Epithelial cell of proximal tubule (primary cell): Measurements from ENCODE around the gene COG6. TPM values are rescaled to one million over a fixed set of nuclear protein-coding genes. Genes with fewer than 3 reads are reported as not detected.

Experiments
- DNase-seq: peaks from one replicate; pipeline ENCODE4 v3.0.0-alpha.2; 2011; ENCODE audit warnings: low read depth
- H3K4me3 ChIP-seq: 2 replicates; pipeline ENCODE4 v1.5.1; 2011; ENCODE audit warnings: low read depth, mild to moderate bottlenecking, low read length
- total RNA-seq: library from RNA; depleted of rRNA; stranded (reverse); fragments of >200 nt; gene quantifications from 2 replicates; pipeline ENCODE4 v1.2.3, GENCODE V29; 2015
- TF ChIP-seq, protein P1 (sequence below): conservative IDR thresholded peaks from 2 replicates; pipeline ENCODE4 v1.5.1; 2012; ENCODE audit warnings: low read depth, mild to moderate bottlenecking, low read length

The COG6 gene
- total RNA-seq, 1 donor from 2014 or later: 14.7 TPM

DNA sequence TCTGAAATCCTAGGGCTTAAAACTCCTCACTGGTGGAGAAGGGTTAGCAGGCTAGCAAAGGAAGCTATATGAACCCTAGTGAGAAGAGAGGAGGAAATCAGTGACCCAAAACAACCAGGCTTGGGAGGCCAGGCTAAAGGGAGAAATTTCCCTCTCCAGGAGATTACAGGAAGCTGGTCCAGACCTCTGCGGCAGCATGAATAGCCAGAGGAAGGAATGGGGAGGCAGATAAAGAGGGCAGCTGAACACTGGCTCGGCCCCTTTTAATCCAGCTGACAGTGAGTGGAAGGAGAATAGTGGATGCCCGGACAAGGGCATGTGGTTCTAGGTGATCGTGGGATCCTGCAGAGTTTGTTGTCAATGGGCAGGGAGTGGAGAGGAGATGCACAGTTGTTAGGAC, 130.6 kb downstream of the COG6 start:
- TF ChIP-seq, protein P1, sequence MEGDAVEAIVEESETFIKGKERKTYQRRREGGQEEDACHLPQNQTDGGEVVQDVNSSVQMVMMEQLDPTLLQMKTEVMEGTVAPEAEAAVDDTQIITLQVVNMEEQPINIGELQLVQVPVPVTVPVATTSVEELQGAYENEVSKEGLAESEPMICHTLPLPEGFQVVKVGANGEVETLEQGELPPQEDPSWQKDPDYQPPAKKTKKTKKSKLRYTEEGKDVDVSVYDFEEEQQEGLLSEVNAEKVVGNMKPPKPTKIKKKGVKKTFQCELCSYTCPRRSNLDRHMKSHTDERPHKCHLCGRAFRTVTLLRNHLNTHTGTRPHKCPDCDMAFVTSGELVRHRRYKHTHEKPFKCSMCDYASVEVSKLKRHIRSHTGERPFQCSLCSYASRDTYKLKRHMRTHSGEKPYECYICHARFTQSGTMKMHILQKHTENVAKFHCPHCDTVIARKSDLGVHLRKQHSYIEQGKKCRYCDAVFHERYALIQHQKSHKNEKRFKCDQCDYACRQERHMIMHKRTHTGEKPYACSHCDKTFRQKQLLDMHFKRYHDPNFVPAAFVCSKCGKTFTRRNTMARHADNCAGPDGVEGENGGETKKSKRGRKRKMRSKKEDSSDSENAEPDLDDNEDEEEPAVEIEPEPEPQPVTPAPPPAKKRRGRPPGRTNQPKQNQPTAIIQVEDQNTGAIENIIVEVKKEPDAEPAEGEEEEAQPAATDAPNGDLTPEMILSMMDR: no peak
- no peak for DNase-seq
- H3K4me3 ChIP-seq: no peak overlapping the region

- DNase-seq: no peak
- TF ChIP-seq, protein P1: no peak
- H3K4me3 ChIP-seq: no peak overlapping the region
These were observed 131.6 kb downstream of the COG6 start for GRCh38 chr13:39787086-39787487.

DNA sequence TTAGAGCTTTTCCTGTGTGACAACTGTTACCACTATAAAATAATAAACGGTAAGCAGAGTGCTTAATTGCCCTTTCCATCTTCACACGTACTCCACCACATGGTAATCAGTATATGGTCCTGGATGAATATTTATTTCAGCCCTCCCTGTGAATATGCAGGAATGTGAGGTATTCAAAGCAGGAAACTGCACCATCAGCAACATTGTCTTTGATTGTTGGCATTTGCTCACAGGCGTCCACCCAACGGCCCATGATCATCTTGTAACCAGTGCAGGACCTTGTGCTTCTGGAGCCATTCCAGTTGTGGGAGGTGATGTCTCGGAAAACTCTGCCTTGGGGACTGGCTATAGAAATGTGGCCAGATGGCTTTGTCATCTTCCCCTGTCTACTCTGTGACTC, 132.6 kb downstream of the COG6 start:
- TF ChIP-seq, protein P1: no peak

GRCh38 chr13:39789451-39789850, 134.0 kb downstream of the COG6 start:
- H3K4me3 ChIP-seq: no peak overlapping the region
- no peak for DNase-seq
- TF ChIP-seq, protein P1: no peak

More for the DNA sequence above, 132.6 kb downstream of the COG6 start:
- H3K4me3 ChIP-seq: no peak overlapping the region
- no peak for DNase-seq

Other genes starting within 250 kb of the COG6 start
- gene LHFPL6, start 52.5 kb upstream of the COG6 start, total RNA-seq: 3.8 and 5.2 TPM in 2 replicates